Body of pancreas (tissue), 4 donors: ENCODE measurements around the gene PCNT.

Experiments
- POLR2A ChIP-seq, 3 donors: fragments of 450-650 bp; IDR thresholded peaks; one replicate each; pipeline ENCODE4 v1.6.1; 2016; ENCODE audit warnings: antibody characterized with exemption in 3 of 3, mild to moderate bottlenecking in 2 of 3
- TF ChIP-seq, protein P1 (sequence below), 7 experiments: fragments of 450-650 bp in 4 of 7; fragments of 200-600 bp in 3 of 7; sonication (generic) in 3 of 7; IDR thresholded peaks; one replicate each; pipeline ENCODE4 v1.5.1; 2016 to 2019; ENCODE audit warnings: antibody characterized with exemption in 7 of 7

DNA sequence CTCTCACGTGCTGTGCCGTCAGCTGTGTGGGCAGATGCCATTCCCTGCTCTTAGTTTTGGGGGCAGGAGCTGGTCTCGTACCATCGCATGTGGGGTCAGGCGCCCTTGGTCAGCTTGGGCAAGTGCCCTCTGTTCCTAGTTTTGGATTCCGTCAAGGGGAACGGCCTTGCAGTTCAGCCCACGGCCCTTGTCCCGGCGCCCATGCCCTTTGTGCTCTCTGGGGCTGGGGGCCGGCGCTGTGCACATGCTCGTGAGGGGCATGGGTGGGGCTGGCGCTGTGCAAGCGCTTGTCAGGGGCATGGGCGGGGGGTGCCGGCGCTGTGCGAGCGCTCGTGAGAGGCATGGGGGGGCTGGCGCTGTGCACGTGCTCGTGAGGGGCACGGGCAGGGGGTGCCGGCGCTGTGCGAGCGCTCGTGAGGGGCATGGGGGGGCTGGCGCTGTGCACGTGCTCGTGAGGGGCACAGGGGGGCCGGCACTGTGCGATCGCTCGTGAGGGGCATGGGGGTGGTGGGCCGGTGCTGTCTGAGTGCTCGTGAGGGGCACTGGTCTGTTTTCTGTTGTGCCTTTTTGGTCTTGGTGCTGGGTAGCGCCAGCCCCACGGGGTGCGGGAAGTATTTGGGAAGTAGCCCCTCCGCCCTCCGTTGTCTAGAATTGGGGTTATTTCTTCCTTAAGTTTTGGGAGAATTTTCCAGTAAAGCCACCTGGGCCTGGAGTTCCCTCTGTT, 105.2 kb downstream of the PCNT start:
- TF ChIP-seq, protein P1, sequence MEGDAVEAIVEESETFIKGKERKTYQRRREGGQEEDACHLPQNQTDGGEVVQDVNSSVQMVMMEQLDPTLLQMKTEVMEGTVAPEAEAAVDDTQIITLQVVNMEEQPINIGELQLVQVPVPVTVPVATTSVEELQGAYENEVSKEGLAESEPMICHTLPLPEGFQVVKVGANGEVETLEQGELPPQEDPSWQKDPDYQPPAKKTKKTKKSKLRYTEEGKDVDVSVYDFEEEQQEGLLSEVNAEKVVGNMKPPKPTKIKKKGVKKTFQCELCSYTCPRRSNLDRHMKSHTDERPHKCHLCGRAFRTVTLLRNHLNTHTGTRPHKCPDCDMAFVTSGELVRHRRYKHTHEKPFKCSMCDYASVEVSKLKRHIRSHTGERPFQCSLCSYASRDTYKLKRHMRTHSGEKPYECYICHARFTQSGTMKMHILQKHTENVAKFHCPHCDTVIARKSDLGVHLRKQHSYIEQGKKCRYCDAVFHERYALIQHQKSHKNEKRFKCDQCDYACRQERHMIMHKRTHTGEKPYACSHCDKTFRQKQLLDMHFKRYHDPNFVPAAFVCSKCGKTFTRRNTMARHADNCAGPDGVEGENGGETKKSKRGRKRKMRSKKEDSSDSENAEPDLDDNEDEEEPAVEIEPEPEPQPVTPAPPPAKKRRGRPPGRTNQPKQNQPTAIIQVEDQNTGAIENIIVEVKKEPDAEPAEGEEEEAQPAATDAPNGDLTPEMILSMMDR (IDR thresholded peaks at IDR 0.05), result no peak
- no peak for TF ChIP-seq POLR2A (IDR thresholded peaks at IDR 0.05)
